Right lobe of liver (tissue), 6 donors: ENCODE data around the gene DACH1. TPM values are rescaled to one million over a fixed set of nuclear protein-coding genes. Genes with fewer than 3 reads are reported as not detected.

Experiments
- ATAC-seq, 4 donors: fragments of 200-7000 bp; cut with Tn5 transposase; one replicate each; pipeline ENCODE4 v1.9.1; 2020; ENCODE audit warnings: mild to moderate bottlenecking in 4 of 4, moderate library complexity in 4 of 4
- DNase-seq, 3 donors: peaks; one replicate each; pipeline ENCODE4 v3.0.0-alpha.2; 2020
- H3K27ac ChIP-seq, 3 donors: fragments of 200-600 bp; one replicate each; pipeline ENCODE4 v1.8.0; 2022
- H3K27me3 ChIP-seq, 2 donors: fragments of 200-600 bp; one replicate each; pipeline ENCODE4 v1.8.0; 2022
- H3K36me3 ChIP-seq, 4 donors: fragments of 200-600 bp; sonication (generic) in 1 of 4; one replicate each; pipeline versions ENCODE4 v1.5.1 to v1.8.0; 2017 to 2022; ENCODE audit warnings: control low read depth in 1 of 4
- H3K4me1 ChIP-seq, 4 donors: fragments of 200-600 bp; sonication (generic) in 1 of 4; one replicate each; pipeline versions ENCODE4 v1.5.1 to v1.8.0; 2017 to 2022; ENCODE audit warnings: control low read depth in 1 of 4
- H3K4me3 ChIP-seq, 3 donors: fragments of 200-600 bp; one replicate each; pipeline ENCODE4 v1.8.0; 2022
- H3K9me3 ChIP-seq, 4 donors: fragments of 200-600 bp; sonication (generic) in 1 of 4; one replicate each; pipeline versions ENCODE4 v1.5.1 to v1.8.0; 2017 to 2022; ENCODE audit warnings: control low read depth in 1 of 4
- POLR2A ChIP-seq: fragments of 450-650 bp; IDR thresholded peaks from one replicate; pipeline ENCODE4 v1.6.1; 2017; ENCODE audit warnings: antibody characterized with exemption, mild to moderate bottlenecking
- WGBS: methylation state at CpG from one replicate; pipeline ENCODE4 v1.1.6; 2018; ENCODE audit warnings: low coverage, low lambda C conversion rate; ENCODE audit not compliant: insufficient coverage; ENCODE audit errors: missing lambda C conversion rate; 5-methylcytosine and 5-hydroxymethylcytosine counted together
- intact Hi-C, 2 donors: fragments of 100-400 bp; cut with DNase I; formaldehyde crosslinking; loops; one replicate each; pipeline versions ENCODE4 v1.11.2 to v1.14.1; 2022
- total RNA-seq, 6 experiments: library from RNA; depleted of rRNA in 2 of 6; stranded (reverse); fragments of >200 nt in 2 of 6; fragmentation: NEBNext Ultra II Directional in 3 of 6; extraction: Animal tissue kit (Norgen Biotek cat#: 25700) in 3 of 6; gene quantifications; one replicate each; pipeline versions ENCODE4 v1.1.0 to v1.2.4, GENCODE V29; 2016 to 2023
- TF ChIP-seq, protein P1 (sequence below), 4 donors: fragments of 200-600 bp in 3 of 4; fragments of 450-650 bp in 1 of 4; IDR thresholded peaks; one replicate each; pipeline versions ENCODE4 v1.5.1 to v1.8.0; 2016 to 2022; ENCODE audit warnings: antibody characterized with exemption in 4 of 4, mild to moderate bottlenecking in 2 of 4
- donor health status: DM: no; HTN: yes; CAD: no.
- donor health status: DM: no; HTN: no; CAD: no.
- donor health status: DM: no; HTN: no; CAD: no.
- donor health status: DM: no; HTN: yes; CAD: no.
- donor health status: DM: no; HTN: yes; CAD: no.

DACH1 gene
- total RNA-seq, 6 experiments from 2014 or later = 0.80 to 1.5 (median 0.94) TPM

- TF ChIP-seq, protein P1, sequence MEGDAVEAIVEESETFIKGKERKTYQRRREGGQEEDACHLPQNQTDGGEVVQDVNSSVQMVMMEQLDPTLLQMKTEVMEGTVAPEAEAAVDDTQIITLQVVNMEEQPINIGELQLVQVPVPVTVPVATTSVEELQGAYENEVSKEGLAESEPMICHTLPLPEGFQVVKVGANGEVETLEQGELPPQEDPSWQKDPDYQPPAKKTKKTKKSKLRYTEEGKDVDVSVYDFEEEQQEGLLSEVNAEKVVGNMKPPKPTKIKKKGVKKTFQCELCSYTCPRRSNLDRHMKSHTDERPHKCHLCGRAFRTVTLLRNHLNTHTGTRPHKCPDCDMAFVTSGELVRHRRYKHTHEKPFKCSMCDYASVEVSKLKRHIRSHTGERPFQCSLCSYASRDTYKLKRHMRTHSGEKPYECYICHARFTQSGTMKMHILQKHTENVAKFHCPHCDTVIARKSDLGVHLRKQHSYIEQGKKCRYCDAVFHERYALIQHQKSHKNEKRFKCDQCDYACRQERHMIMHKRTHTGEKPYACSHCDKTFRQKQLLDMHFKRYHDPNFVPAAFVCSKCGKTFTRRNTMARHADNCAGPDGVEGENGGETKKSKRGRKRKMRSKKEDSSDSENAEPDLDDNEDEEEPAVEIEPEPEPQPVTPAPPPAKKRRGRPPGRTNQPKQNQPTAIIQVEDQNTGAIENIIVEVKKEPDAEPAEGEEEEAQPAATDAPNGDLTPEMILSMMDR (IDR thresholded peaks at IDR 0.05) = no peak
- TF ChIP-seq POLR2A = no peak
- Histone ChIP-seq H3K9me3 (no peaks in the 10 kb centered on the region), H3K27me3 (no peaks in the 10 kb centered on the region), H3K4me1 (no peaks in the 10 kb centered on the region), H3K27ac (no peak overlapping the region), H3K4me3 (no peak overlapping the region), H3K36me3 (no peaks in the 10 kb centered on the region)
- 6% methylated on average over 1 of the region's 1 CpG for WGBS
- no peak for DNase-seq
- ATAC-seq = no peak
- intact Hi-C loops = no loop called here
These were observed 94.6 kb downstream of the DACH1 start for GRCh38 chr13:71772361-71772760.

GRCh38 chr13:71771144-71771543 lies 95.9 kb downstream of the DACH1 start:
- no peaks in the 10 kb centered on the region for H3K36me3 ChIP-seq
- H3K27me3 ChIP-seq = no peaks in the 10 kb centered on the region
- TF ChIP-seq, protein P1 (IDR thresholded peaks at IDR 0.05) = no peak
- no peak for TF ChIP-seq POLR2A
- intact Hi-C loops = no loop called here
- H3K4me1 ChIP-seq = no peaks in the 10 kb centered on the region
- no peak for ATAC-seq
- 56% methylated on average over 2 of the region's 2 CpGs for WGBS
- no peak overlapping the region for H3K4me3 ChIP-seq
- DNase-seq = no peak
- no peak overlapping the region for H3K27ac ChIP-seq
- no peaks in the 10 kb centered on the region for H3K9me3 ChIP-seq

DNA sequence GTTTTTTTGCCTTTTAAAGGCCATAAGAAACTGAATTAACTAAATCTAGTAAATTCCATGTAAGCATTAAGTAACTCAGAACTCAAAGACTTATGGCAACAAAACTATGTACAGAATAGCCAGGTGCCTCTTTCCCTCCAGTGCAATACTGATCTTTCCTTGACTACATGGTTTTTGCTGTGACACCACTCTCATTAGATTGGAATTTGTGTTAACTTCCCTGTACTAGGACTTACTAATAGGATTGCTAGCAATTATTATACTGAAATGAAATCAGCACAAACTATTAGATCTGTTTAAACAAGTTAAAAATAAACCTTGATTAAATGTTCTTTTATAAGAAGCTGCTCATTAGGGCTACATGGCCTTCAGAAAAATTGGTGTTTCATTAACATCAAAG lies 96.3 kb downstream of the DACH1 start:
- TF ChIP-seq, protein P1 (IDR thresholded peaks at IDR 0.05) = no peak
- TF ChIP-seq POLR2A = no peak
- no peaks in the 10 kb centered on the region for H3K9me3 ChIP-seq
- no peaks in the 10 kb centered on the region for H3K36me3 ChIP-seq
- no peaks in the 10 kb centered on the region for H3K27me3 ChIP-seq
- intact Hi-C loops = no loop called here
- ATAC-seq = no peak
- no peaks in the 10 kb centered on the region for H3K4me1 ChIP-seq
- DNase-seq = no peak
- H3K27ac ChIP-seq = no peak overlapping the region
- H3K4me3 ChIP-seq = no peak overlapping the region

- no peaks in the 10 kb centered on the region for H3K27me3 ChIP-seq
- intact Hi-C loops = no loop called here
- no peaks in the 10 kb centered on the region for H3K4me1 ChIP-seq
- no peaks in the 10 kb centered on the region for H3K36me3 ChIP-seq
- no peak overlapping the region for H3K27ac ChIP-seq
- no peak for DNase-seq
- no peak for ATAC-seq
- H3K4me3 ChIP-seq = no peak overlapping the region
- TF ChIP-seq, protein P1 (IDR thresholded peaks at IDR 0.05) = no peak
- TF ChIP-seq POLR2A = no peak
- no peaks in the 10 kb centered on the region for H3K9me3 ChIP-seq
These were observed 98.1 kb downstream of the DACH1 start for GRCh38 chr13:71768881-71769280.
